ENCODE data around the gene AMOTL2. TPM values are rescaled to one million over a fixed set of nuclear protein-coding genes. Genes with fewer than 3 reads are reported as not detected.

Gene AMOTL2
- total and polyA plus RNA-seq, 2 donors (not counting 1 experiment from before 2014, with no cell fraction given): not detected

- H3K27ac Mint-ChIP-seq: no peak overlapping the region
- WGBS (ENCODE audit: insufficient coverage): 92% methylated on average over 4 of the region's 6 CpGs
- ATAC-seq (ENCODE audit: low read depth): no peak
- no peak overlapping the region for H3K27ac ChIP-seq (ENCODE audit: low read length in 2 of 2)
- ChIA-PET CTCF (no interaction called here), POLR2A (no interaction called here)
- no peak overlapping the region for H3K4me2 ChIP-seq (replicated peaks; ENCODE audit: low read depth, low read length, poor library complexity, severe bottlenecking)
- no peaks in the 10 kb centered on the region for H3K79me2 ChIP-seq (ENCODE audit: control insufficient read depth, insufficient read depth, low read length)
- peaks cover 17% of the 10 kb centered on the region for H3K27me3 Mint-ChIP-seq
- H3K4me1 Mint-ChIP-seq: no peaks in the 10 kb centered on the region
- H4K20me1 ChIP-seq (ENCODE audit: control insufficient read depth, insufficient read depth, low read length, poor library complexity, severe bottlenecking): no peaks in the 10 kb centered on the region
- H3K9ac ChIP-seq (ENCODE audit: low read length): no peak overlapping the region
- peaks cover 0 to 5% (median 1%) of the 10 kb centered on the region in 4 experiments for H3K27me3 ChIP-seq (replicated peaks in 1 of 4; ENCODE audit: control extremely low read depth in 1 of 4, control insufficient read depth in 3 of 4, insufficient read depth in 4 of 4, low read length in 3 of 4)
- DNase-seq: no peak
- intact Hi-C loops (cut with micrococcal nuclease): no loop called here
- H3K4me3 Mint-ChIP-seq: no peak overlapping the region
- no peaks in the 10 kb centered on the region for H3K9me3 ChIP-seq (ENCODE audit: control extremely low read depth in 1 of 3, control insufficient read depth in 2 of 3, insufficient read depth in 1 of 3, low read length in 2 of 3)
- H3K4me3 ChIP-seq (ENCODE audit: control extremely low read depth in 1 of 5, extremely low read depth in 1 of 5, insufficient read depth in 1 of 5, low read depth in 2 of 5, low read length in 4 of 5): no peak overlapping the region
- no peaks in the 10 kb centered on the region for H3K9me3 Mint-ChIP-seq (ENCODE audit: insufficient read depth)
- TF ChIP-seq EZH2 (IDR thresholded peaks at IDR 0.05; ENCODE audit: borderline replicate concordance, insufficient read depth, low read depth, low read length, poor library complexity, severe bottlenecking) (no peak), CTCF (IDR thresholded peaks at IDR 0.05) (no peak)
- H3K4me1 ChIP-seq (ENCODE audit: control insufficient read depth in 2 of 2, insufficient read depth in 2 of 2, low read length in 2 of 2): no peaks in the 10 kb centered on the region
- H3K36me3 ChIP-seq (replicated peaks in 1 of 2; ENCODE audit: control extremely low read depth in 1 of 2, control insufficient read depth in 1 of 2, extremely low read depth in 1 of 2, insufficient read depth in 2 of 2, low read length in 1 of 2): no peaks in the 10 kb centered on the region
- H2AFZ ChIP-seq (ENCODE audit: insufficient read depth, low read depth, low read length, poor library complexity, severe bottlenecking): no peak overlapping the region
Observed at GRCh38 chr3:134328147-134328591, 46.1 kb downstream of the AMOTL2 start.

- Mint-ChIP-seq H3K27ac (no peak overlapping the region), H3K4me1 (no peaks in the 10 kb centered on the region), H3K4me3 (no peak overlapping the region), H3K27me3 (peaks cover 21% of the 10 kb centered on the region), H3K9me3 (ENCODE audit: insufficient read depth) (no peaks in the 10 kb centered on the region)
- peaks cover 0 to 5% (median 1%) of the 10 kb centered on the region in 4 experiments for H3K27me3 ChIP-seq (replicated peaks in 1 of 4; ENCODE audit: control extremely low read depth in 1 of 4, control insufficient read depth in 3 of 4, insufficient read depth in 4 of 4, low read length in 3 of 4)
- no peak overlapping the region for H3K27ac ChIP-seq (ENCODE audit: low read length in 2 of 2)
- no peak for TF ChIP-seq CTCF (IDR thresholded peaks at IDR 0.05)
- TF ChIP-seq EZH2 (IDR thresholded peaks at IDR 0.05; ENCODE audit: borderline replicate concordance, insufficient read depth, low read depth, low read length, poor library complexity, severe bottlenecking): no peak
- DNase-seq (no peak), ATAC-seq (ENCODE audit: low read depth) (no peak)
- no CpG with 5 or more reads among the region's 4 CpGs for WGBS (ENCODE audit: insufficient coverage)
- no peaks in the 10 kb centered on the region for H4K20me1 ChIP-seq (ENCODE audit: control insufficient read depth, insufficient read depth, low read length, poor library complexity, severe bottlenecking)
- no peak overlapping the region for H3K9ac ChIP-seq (ENCODE audit: low read length)
- H3K4me2 ChIP-seq (replicated peaks; ENCODE audit: low read depth, low read length, poor library complexity, severe bottlenecking): no peak overlapping the region
- H3K36me3 ChIP-seq (replicated peaks in 1 of 2; ENCODE audit: control extremely low read depth in 1 of 2, control insufficient read depth in 1 of 2, extremely low read depth in 1 of 2, insufficient read depth in 2 of 2, low read length in 1 of 2): no peaks in the 10 kb centered on the region
- no peaks in the 10 kb centered on the region for H3K9me3 ChIP-seq (ENCODE audit: control extremely low read depth in 1 of 3, control insufficient read depth in 2 of 3, insufficient read depth in 1 of 3, low read length in 2 of 3)
- CTCF ChIA-PET: no interaction called here
- no peak overlapping the region for H2AFZ ChIP-seq (ENCODE audit: insufficient read depth, low read depth, low read length, poor library complexity, severe bottlenecking)
- H3K4me3 ChIP-seq (ENCODE audit: control extremely low read depth in 1 of 5, extremely low read depth in 1 of 5, insufficient read depth in 1 of 5, low read depth in 2 of 5, low read length in 4 of 5): no peak overlapping the region
- POLR2A ChIA-PET: no interaction called here
- intact Hi-C loops (cut with micrococcal nuclease): no loop called here
- no peaks in the 10 kb centered on the region for H3K4me1 ChIP-seq (ENCODE audit: control insufficient read depth in 2 of 2, insufficient read depth in 2 of 2, low read length in 2 of 2)
- H3K79me2 ChIP-seq (ENCODE audit: control insufficient read depth, insufficient read depth, low read length): no peaks in the 10 kb centered on the region
Observed at GRCh38 chr3:134327594-134327975, 46.7 kb downstream of the AMOTL2 start.
